A673 (cell line): Measurements from ENCODE around the gene ASAP3. TPM values are rescaled to one million over a fixed set of nuclear protein-coding genes. Genes with fewer than 3 reads are reported as not detected.

Experiments
- BruUV-seq: library from RNA; stranded (reverse); fragments of 400-500 nt; replicated peaks from 2 replicates; lab custom pipeline; 2021; lab: Mats Ljungman, UMichigan
- CTCF ChIA-PET: fragments of 300-600 bp; sonication (Branson Sonifier 250); formaldehyde crosslinking; loops from one replicate; lab custom pipeline; 2022; ENCODE audit warnings: antibody characterized with exemption; lab: Charles Lee
- POLR2A ChIA-PET: fragments of 300-600 bp; sonication (Branson Sonifier 250); formaldehyde crosslinking; loops from one replicate; lab custom pipeline; 2022; ENCODE audit warnings: antibody characterized with exemption; ENCODE audit not compliant: low non-redundant PET; lab: Charles Lee
- DNase-seq: peaks from one replicate; pipeline ENCODE4 v3.0.0-alpha.2; 2015; ENCODE audit warnings: low spot score
- H3K27ac ChIP-seq: fragments of 200-600 bp; sonication (generic); 2 replicates; pipeline ENCODE4 v1.5.1; 2016; ENCODE audit warnings: mixed run types, low read depth, mild to moderate bottlenecking, mixed read lengths, antibody characterized with exemption, low read length; ENCODE audit not compliant: poor library complexity, severe bottlenecking
- H3K27me3 ChIP-seq: fragments of 200-600 bp; sonication (generic); replicated peaks from 2 replicates; pipeline ENCODE4 v1.6.1; 2017; ENCODE audit warnings: mixed run types, low read depth, mild to moderate bottlenecking, mixed read lengths, antibody characterized with exemption, low read length; ENCODE audit not compliant: insufficient read depth, poor library complexity
- H3K36me3 ChIP-seq: fragments of 200-600 bp; sonication (generic); 2 replicates; pipeline ENCODE4 v1.6.1; 2016; ENCODE audit warnings: mixed run types, mild to moderate bottlenecking, mixed read lengths, antibody characterized with exemption, low read length; ENCODE audit not compliant: insufficient read depth, poor library complexity, severe bottlenecking
- H3K4me1 ChIP-seq: fragments of 200-600 bp; sonication (generic); 2 replicates; pipeline ENCODE4 v1.6.1; 2017; ENCODE audit warnings: mixed run types, mild to moderate bottlenecking, mixed read lengths, antibody characterized with exemption, low read length; ENCODE audit not compliant: insufficient read depth, poor library complexity, severe bottlenecking
- H3K4me3 ChIP-seq: fragments of 200-600 bp; sonication (generic); 2 replicates; pipeline ENCODE4 v1.5.1; 2016; ENCODE audit warnings: low read depth, mixed run types, mild to moderate bottlenecking, mixed read lengths, low read length; ENCODE audit not compliant: poor library complexity, severe bottlenecking
- H3K9me3 ChIP-seq: fragments of 200-600 bp; sonication (generic); 2 replicates; pipeline ENCODE4 v1.6.1; 2016; ENCODE audit warnings: mixed run types, low read depth, mild to moderate bottlenecking, mixed read lengths, antibody characterized with exemption, low read length; ENCODE audit not compliant: poor library complexity, severe bottlenecking
- EZH2 ChIP-seq: fragments of 200-600 bp; sonication (generic); IDR thresholded peaks from 2 replicates; pipeline ENCODE4 v1.6.1; 2017; ENCODE audit warnings: borderline replicate concordance, low read depth, mild to moderate bottlenecking, mixed read lengths, antibody characterized with exemption, low read length; ENCODE audit not compliant: poor library complexity, severe bottlenecking
- intact Hi-C: fragments of 100-400 bp; cut with micrococcal nuclease; formaldehyde crosslinking; loops from one replicate; pipeline ENCODE4 v1.10.0; 2022; ENCODE audit not compliant: unreplicated experiment
- total RNA-seq: library from RNA; stranded (reverse); gene quantifications from 2 replicates; pipeline ENCODE4 v1.2.3, GENCODE V29; 2021
- TF ChIP-seq, protein P1 (sequence below): fragments of 300-800, 200-600 bp; sonication (generic); conservative IDR thresholded peaks from 2 replicates; pipeline ENCODE4 v1.5.1; 2017; ENCODE audit warnings: low read depth, mild to moderate bottlenecking, antibody characterized with exemption, low read length, moderate library complexity, mixed read lengths

Gene ASAP3
- total RNA-seq, 1 experiment from 2014 or later: 7.8 TPM

DNA sequence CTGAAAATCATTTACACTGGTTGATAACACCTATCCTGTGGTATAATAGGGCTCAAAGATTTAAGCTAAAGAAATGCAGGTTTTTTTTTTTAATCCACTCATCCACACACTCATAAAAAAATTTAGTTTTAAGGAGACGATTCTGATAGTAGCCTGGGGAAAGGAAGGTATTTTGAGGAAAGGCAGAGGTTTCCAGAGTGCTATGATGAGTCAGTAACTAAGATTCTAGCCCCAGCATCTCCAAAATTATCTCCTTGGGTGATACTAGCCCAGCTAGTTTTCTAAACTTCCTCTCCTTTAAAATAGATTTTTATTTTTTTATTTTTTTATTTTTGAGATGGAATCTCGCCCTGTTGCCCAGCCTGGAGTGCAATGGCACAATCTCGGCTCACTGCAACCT, 20.7 kb downstream of the ASAP3 start:
- Histone ChIP-seq H3K36me3 (no peaks in the 10 kb centered on the region), H3K27me3 (no peaks in the 10 kb centered on the region), H3K4me3 (no peak overlapping the region), H3K9me3 (no peaks in the 10 kb centered on the region), H3K27ac (no peak overlapping the region), H3K4me1 (no peaks in the 10 kb centered on the region)
- no peak for DNase-seq
- ChIA-PET POLR2A (no interaction called here), CTCF (no interaction called here)
- no TSS peak for BruUV-seq
- intact Hi-C loops: no loop called here
- TF ChIP-seq EZH2: no peak
- TF ChIP-seq, protein P1, sequence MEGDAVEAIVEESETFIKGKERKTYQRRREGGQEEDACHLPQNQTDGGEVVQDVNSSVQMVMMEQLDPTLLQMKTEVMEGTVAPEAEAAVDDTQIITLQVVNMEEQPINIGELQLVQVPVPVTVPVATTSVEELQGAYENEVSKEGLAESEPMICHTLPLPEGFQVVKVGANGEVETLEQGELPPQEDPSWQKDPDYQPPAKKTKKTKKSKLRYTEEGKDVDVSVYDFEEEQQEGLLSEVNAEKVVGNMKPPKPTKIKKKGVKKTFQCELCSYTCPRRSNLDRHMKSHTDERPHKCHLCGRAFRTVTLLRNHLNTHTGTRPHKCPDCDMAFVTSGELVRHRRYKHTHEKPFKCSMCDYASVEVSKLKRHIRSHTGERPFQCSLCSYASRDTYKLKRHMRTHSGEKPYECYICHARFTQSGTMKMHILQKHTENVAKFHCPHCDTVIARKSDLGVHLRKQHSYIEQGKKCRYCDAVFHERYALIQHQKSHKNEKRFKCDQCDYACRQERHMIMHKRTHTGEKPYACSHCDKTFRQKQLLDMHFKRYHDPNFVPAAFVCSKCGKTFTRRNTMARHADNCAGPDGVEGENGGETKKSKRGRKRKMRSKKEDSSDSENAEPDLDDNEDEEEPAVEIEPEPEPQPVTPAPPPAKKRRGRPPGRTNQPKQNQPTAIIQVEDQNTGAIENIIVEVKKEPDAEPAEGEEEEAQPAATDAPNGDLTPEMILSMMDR: no peak

DNA sequence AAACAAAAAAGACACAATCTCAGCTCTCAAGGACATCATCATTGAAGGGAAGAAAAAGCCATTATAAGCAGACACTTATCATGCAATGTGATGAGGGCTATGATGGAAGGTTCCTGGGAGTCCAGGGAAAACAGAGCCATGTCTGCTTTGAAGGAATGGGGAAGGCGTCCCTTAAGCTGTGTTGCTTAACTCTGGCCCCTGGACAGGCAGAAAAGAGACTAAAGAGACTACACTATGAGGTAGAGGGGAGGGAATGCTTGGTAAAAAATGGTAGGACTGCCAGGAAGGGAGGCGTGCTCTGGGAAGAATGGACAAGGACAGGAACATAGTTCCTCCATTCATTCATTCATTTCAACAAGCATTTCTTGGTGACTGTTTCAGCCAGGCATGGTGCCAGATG, 21.2 kb downstream of the ASAP3 start:
- H3K9me3 ChIP-seq: no peaks in the 10 kb centered on the region
- H3K4me3 ChIP-seq: no peak overlapping the region
- CTCF ChIA-PET: no interaction called here
- BruUV-seq: no TSS peak
- no peaks in the 10 kb centered on the region for H3K36me3 ChIP-seq
- TF ChIP-seq, protein P1: no peak
- TF ChIP-seq EZH2: no peak
- no peaks in the 10 kb centered on the region for H3K4me1 ChIP-seq
- POLR2A ChIA-PET: no interaction called here
- no peak overlapping the region for H3K27ac ChIP-seq
- H3K27me3 ChIP-seq: no peaks in the 10 kb centered on the region
- DNase-seq: no peak
- intact Hi-C loops: no loop called here

DNA sequence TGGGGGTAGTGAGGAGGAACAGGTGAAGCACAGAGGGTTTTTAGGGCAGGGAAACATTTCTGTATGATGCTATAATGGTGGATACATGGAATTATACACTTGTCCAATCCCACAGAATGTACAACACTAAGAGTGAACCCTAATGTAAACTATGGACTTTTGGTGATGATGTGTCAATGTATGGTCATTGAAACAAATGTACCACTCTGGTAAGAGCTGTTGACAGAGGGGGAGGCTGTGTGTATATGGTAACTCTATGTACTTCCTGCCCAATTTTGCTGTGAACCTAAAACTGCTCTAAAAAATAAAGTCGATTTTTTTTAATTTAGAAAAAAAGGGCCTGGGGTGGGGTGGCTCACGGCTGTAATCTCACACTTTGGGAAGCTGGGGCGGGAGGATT, 22.9 kb downstream of the ASAP3 start:
- intact Hi-C loops: no loop called here
- CTCF ChIA-PET: no interaction called here
- H3K27ac ChIP-seq: no peak overlapping the region
- H3K4me1 ChIP-seq: no peaks in the 10 kb centered on the region
- no peak overlapping the region for H3K4me3 ChIP-seq
- no TSS peak for BruUV-seq
- no peaks in the 10 kb centered on the region for H3K27me3 ChIP-seq
- no peak for DNase-seq
- POLR2A ChIA-PET: no interaction called here
- no peaks in the 10 kb centered on the region for H3K9me3 ChIP-seq
- no peaks in the 10 kb centered on the region for H3K36me3 ChIP-seq
- TF ChIP-seq, protein P1: no peak
- no peak for TF ChIP-seq EZH2
